NCI-H1436 (cell line): Measurements from ENCODE around the gene LY6G5B.

ENCODE experiments used
- DNase-seq: peaks from one replicate; lab custom pipeline; 2025; lab: John Stamatoyannopoulos, UW

The LY6G5B gene

GRCh38 chr6:31641370-31641769 lies 28.4 kb upstream of the LY6G5B start:
- no peak for DNase-seq

GRCh38 chr6:31642798-31643570 lies 26.8 kb upstream of the LY6G5B start:
- DNase-seq = no peak

GRCh38 chr6:31643818-31644454 lies 25.8 kb upstream of the LY6G5B start:
- no peak for DNase-seq

- DNase-seq = no peak
These were observed 24.5 kb upstream of the LY6G5B start for GRCh38 chr6:31645325-31645724.

GRCh38 chr6:31651602-31652191 lies 18.1 kb upstream of the LY6G5B start:
- peak; percentile 70 for DNase-seq

GRCh38 chr6:31652925-31653724 lies 16.7 kb upstream of the LY6G5B start:
- peak; percentile 93 for DNase-seq

GRCh38 chr6:31654574-31655348 lies 15.0 kb upstream of the LY6G5B start:
- DNase-seq = no peak

GRCh38 chr6:31655349-31656237 lies 14.2 kb upstream of the LY6G5B start, which contains the start of gene APOM:
Gene APOM (plus strand): TSS chr6:31655894. CDS start chr6:31655967, 73 bp downstream.
- no peak for DNase-seq

- no peak for DNase-seq
These were observed 12.2 kb upstream of the LY6G5B start for GRCh38 chr6:31657406-31658157.

GRCh38 chr6:31658158-31658688 lies 11.6 kb upstream of the LY6G5B start:
- DNase-seq = no peak

GRCh38 chr6:31658983-31659648 lies 10.7 kb upstream of the LY6G5B start:
- DNase-seq = no peak

GRCh38 chr6:31659649-31660380 lies 10.0 kb upstream of the LY6G5B start:
- DNase-seq = no peak

- peak; percentile 72 for DNase-seq
These were observed 9.2 kb upstream of the LY6G5B start, which contains the start of gene C6orf47 for GRCh38 chr6:31660381-31661261. Gene C6orf47 (minus strand): TSS chr6:31660778. CDS start chr6:31659947, 831 bp downstream.

GRCh38 chr6:31661262-31662123 lies 8.3 kb upstream of the LY6G5B start:
- no peak for DNase-seq

GRCh38 chr6:31662124-31662723 lies 7.6 kb upstream of the LY6G5B start:
- DNase-seq = no peak
